IPS DF 19.7 (cell line): ENCODE data around the gene AOAH.

Experiments
- DNase-seq: peaks from one replicate; pipeline ENCODE4 v3.0.0-alpha.2; 2013; ENCODE audit warnings: low read depth, low spot score

AOAH gene

GRCh38 chr7:36549029-36549428 is 175.3 kb downstream of the AOAH start:
- no peak for DNase-seq

DNA sequence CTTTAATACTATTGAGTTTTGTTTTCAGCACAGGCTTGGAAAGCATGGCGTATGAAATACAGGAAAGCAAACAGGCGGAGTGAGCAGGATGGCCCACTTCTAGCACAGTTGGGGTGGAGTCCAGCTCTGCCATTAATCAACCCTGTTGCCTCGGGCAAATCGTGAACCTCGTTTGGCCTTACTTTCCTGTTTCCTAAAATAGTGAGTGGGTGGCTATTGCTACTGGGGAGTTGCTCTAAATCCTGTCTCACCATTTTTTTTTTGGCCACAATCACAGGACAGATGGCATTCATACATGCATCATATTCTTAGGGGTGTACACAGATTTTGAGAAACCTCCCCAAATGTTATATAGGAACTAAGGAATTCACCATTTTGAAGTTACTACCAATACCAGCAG is 176.9 kb downstream of the AOAH start:
- no peak for DNase-seq

DNA sequence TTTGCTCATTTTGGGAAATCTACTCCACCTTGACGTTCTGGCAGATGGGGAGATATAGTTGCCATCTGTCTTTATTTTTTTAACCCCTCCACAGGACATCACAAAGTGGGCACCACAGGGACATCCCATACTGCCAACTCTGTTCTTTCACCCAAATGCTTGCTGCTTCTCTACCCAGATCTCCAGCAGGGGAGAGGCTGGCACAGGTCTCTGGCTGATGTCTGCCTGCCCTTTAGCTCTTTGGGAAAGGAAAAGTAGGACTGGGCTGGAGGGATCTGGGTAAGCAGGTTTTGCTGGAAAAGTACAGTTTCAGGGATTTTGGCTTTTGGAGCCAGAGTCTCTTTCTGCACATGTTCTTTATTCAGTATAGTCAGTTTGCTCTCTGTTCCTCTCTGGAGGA is 178.0 kb downstream of the AOAH start:
- DNase-seq: no peak

GRCh38 chr7:36545291-36545690 is 179.0 kb downstream of the AOAH start:
- no peak for DNase-seq

GRCh38 chr7:36538126-36538525 is 186.2 kb downstream of the AOAH start:
- no peak for DNase-seq

DNA sequence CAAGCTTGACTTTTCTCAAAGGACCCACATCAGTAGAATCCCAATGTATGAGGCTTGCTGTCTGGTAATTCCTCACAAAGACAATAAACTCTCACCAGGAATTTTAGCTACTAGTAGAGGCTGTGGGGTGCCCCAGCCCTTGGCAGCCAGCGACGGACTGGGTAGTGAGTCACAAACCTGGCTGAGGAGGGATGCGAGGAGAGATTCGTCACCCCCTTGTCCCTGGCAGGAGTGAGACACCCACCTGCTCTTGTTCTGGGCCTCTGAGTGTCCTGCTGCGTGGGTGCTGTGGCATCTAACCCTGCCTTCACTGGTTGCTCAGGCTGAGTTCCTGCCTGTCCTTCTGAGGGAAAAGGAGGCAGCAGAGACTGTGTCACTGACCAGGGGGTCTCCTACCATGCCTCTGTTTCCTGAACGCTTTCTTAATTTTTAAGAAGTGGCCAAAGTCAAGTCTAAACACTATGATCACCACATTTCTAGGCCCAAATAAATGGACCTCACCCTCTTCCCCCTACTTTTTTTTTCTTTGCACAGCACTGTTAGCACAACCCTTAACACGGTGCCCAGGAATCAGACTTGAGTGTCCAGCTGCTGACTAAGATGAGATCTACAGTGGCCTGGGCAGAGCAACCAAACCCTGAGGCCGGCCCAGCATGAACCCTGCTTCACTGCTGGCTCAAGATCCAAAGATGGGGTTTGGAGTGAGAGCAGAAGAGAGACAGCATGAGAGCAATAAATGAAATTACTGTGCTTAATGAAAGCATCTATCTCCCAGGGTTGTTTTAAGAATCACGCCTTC is 188.2 kb downstream of the AOAH start:
- DNase-seq: no peak

- DNase-seq: no peak
These were observed 190.6 kb downstream of the AOAH start for GRCh38 chr7:36533717-36534116.

- DNase-seq: no peak
These were observed 191.3 kb downstream of the AOAH start for GRCh38 chr7:36532981-36533499.

DNA sequence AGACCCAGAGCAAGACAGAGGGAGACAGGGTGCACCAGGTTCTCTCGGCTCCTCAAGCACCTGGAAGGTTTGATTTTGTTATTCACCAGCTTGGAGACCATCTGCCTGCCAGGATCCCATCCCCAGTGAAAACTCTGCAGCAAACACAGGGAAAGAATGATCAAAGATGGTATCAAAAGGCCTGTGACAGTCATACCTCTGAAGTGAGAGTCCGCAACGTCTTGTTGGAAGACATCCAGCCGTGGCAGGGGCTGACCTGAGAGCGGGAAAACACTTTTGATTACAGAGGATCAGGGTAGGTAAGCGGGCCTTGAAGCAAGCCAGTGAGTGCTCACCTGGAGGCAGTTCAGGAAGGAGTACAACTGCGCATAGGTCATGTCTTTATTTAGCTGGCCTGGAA is 192.3 kb downstream of the AOAH start:
- DNase-seq: no peak

- no peak for DNase-seq
These were observed 193.8 kb downstream of the AOAH start for GRCh38 chr7:36530456-36530855.

GRCh38 chr7:36527549-36527913 is 196.8 kb downstream of the AOAH start:
- no peak for DNase-seq

GRCh38 chr7:36526863-36527548 is 197.3 kb downstream of the AOAH start:
- no peak for DNase-seq

DNA sequence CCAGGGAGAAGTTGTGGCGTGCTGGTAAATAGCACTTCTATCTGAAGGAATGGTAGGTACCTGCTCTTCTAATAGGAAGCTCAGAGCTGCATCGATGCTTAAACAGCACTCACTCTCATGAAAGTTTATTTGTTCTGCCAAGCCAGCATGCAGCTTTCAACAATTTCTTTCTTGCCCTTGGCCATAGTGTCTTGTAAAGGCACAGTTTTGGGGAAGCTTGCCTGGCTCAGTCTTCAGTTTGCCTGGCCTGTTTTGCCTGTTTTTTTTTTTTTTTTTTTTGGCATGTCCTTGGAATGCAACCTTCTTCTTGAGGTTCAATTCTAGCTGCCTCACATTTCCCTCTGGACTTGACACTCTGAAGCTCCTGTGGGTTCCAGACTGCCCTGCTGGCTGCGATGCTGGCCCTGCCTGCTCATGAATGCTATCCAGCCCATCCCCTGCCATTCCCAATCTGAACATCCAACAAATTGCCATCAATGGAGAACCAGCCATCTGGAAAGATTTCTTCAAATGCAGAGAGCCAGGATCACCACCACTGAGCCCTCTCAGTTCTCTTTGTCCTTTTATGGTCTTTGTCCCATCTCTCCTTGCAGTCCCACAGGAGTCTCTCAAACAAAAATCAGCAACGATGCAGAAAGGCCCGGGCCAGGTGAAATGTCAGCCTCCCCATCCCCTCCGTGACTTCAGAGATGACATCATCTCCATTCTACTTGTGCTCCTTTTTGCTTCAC is 200.8 kb downstream of the AOAH start:
- no peak for DNase-seq

DNA sequence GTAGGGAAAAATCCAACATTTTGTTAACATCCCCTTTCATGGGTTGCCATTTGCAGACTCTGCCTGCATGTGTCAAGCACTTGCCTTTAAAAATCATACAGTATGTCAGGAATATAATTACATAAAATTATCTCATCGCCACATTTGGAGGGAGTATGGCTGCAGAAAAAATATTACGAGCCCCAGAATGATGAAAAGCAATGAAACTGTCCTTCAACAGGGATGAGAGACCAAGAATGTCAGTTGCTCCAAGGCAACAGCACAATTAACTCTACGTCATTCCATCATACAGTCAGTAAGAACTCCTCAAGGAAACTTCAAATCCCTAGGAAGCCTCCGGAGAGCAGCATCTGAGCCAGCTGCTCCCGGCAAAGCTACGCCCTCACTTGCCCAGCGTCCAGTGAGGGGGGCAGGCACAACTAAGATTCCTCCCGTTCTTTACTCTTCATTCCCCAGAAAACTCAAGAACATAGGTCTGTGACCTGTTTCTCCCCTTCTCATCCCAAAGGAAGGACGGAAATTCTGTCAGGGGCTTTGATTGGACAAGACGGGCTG is 201.8 kb downstream of the AOAH start:
- no peak for DNase-seq

- DNase-seq: no peak
These were observed 202.4 kb downstream of the AOAH start for GRCh38 chr7:36521911-36522310.

GRCh38 chr7:36521133-36521532 is 203.2 kb downstream of the AOAH start:
- DNase-seq: no peak

GRCh38 chr7:36515847-36516246 is 208.4 kb downstream of the AOAH start:
- DNase-seq: no peak

- DNase-seq: no peak
These were observed 209.7 kb downstream of the AOAH start for GRCh38 chr7:36514289-36515243.

GRCh38 chr7:36513393-36513792 is 210.9 kb downstream of the AOAH start:
- no peak for DNase-seq

GRCh38 chr7:36512616-36513015 is 211.7 kb downstream of the AOAH start:
- DNase-seq: no peak

- DNase-seq: peak; percentile 7
These were observed 214.3 kb downstream of the AOAH start for GRCh38 chr7:36509962-36510361.
